Skeletal muscle tissue (tissue), 4 donors: ENCODE results near the gene TNRC6B. TPM values are rescaled to one million over a fixed set of nuclear protein-coding genes. Genes with fewer than 3 reads are reported as not detected.

Experiments used
- H3K27ac ChIP-seq: one replicate; pipeline ENCODE4 v1.7.0; 2013; ENCODE audit warnings: mild to moderate bottlenecking, low read depth, low read length, inconsistent platforms
- H3K27me3 ChIP-seq, 3 donors: one replicate each; pipeline ENCODE4 v1.7.0; 2013; ENCODE audit warnings: low read length in 3 of 3; ENCODE audit not compliant: control insufficient read depth in 3 of 3, insufficient read depth in 3 of 3
- H3K36me3 ChIP-seq, 3 donors: one replicate each; pipeline ENCODE4 v1.7.0; 2013; ENCODE audit warnings: low read length in 3 of 3; ENCODE audit not compliant: control insufficient read depth in 3 of 3, insufficient read depth in 3 of 3
- H3K4me1 ChIP-seq, 3 donors: one replicate each; pipeline ENCODE4 v1.7.0; 2013; ENCODE audit warnings: low read length in 3 of 3, mild to moderate bottlenecking in 3 of 3; ENCODE audit not compliant: control insufficient read depth in 3 of 3, insufficient read depth in 3 of 3
- H3K4me3 ChIP-seq, 3 donors: one replicate each; pipeline ENCODE4 v1.7.0; 2013; ENCODE audit warnings: low read length in 3 of 3
- H3K9ac ChIP-seq, 3 donors: one replicate each; pipeline ENCODE4 v1.7.0; 2013; ENCODE audit warnings: low read length in 3 of 3, mild to moderate bottlenecking in 3 of 3, moderate library complexity in 2 of 3, low read depth in 1 of 3
- H3K9me3 ChIP-seq, 3 donors: one replicate each; pipeline ENCODE4 v1.7.0; 2013; ENCODE audit warnings: low read length in 3 of 3; ENCODE audit not compliant: control insufficient read depth in 3 of 3
- total RNA-seq: library from RNA; depleted of rRNA; stranded (reverse); fragments of >200 nt; gene quantifications from one replicate; pipeline ENCODE4 v1.2.3, GENCODE V29; 2014
- donor health status: Osteomylitis.

The TNRC6B gene
- total RNA-seq, 1 donor from 2014 or later: 28.2 TPM

- H3K9ac ChIP-seq: no peak overlapping the region
- no peak overlapping the region for H3K4me3 ChIP-seq
- H3K27me3 ChIP-seq: no peaks in the 10 kb centered on the region
- H3K4me1 ChIP-seq: peaks cover 4 to 17% (median 5%) of the 10 kb centered on the region in 3 donors
- H3K36me3 ChIP-seq: no peaks in the 10 kb centered on the region
- no peaks in the 10 kb centered on the region for H3K9me3 ChIP-seq
- H3K27ac ChIP-seq: no peak overlapping the region
These were observed 162.3 kb downstream of the TNRC6B start for GRCh38 chr22:40340044-40340443.

DNA sequence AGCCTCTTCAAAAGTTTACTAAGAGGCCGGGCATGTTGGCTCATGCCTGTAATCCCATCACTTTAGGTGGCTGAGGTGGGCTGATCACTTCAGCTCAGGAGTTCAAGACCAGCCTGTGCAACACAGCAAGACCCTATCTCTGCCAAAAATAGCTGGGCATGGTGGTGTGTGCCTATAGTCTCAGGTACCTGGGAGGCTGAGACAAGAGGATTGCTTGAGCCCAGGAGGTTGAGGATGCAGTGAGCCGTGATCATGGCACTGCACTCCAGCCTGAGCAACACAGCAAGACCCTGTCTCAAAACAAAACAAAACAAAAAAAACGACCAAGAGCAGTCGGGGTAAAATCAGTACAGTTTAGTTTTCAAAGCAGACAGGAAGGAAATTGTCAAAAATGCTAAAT, 163.9 kb downstream of the TNRC6B start:
- H3K27ac ChIP-seq: no peak overlapping the region
- peaks cover 8 to 20% (median 8%) of the 10 kb centered on the region in 3 donors for H3K4me1 ChIP-seq
- H3K9ac ChIP-seq: no peak overlapping the region
- no peaks in the 10 kb centered on the region for H3K36me3 ChIP-seq
- H3K9me3 ChIP-seq: no peaks in the 10 kb centered on the region
- no peak overlapping the region for H3K4me3 ChIP-seq
- no peaks in the 10 kb centered on the region for H3K27me3 ChIP-seq

DNA sequence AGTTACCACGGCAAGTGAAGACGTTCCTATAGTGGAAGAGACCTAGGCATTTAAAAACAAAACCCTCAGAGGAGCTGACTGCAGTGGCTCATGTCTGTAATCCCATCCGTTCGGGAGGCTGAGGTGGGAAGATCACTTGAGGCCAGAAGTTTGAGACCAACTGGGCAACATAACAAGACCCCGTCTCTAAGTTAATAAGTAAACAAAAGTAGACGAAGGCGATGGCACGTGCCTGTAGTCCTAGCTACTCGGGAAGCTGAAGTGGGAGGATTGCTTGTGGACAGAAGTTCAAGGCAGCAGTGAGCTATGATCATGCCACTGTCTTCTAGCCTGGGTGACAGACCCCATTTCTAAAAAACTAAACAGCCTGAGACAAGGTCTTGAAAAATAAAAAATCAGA, 164.8 kb downstream of the TNRC6B start:
- peak overlapping the region; percentile 54 for H3K27ac ChIP-seq
- no peaks in the 10 kb centered on the region for H3K27me3 ChIP-seq

DNA sequence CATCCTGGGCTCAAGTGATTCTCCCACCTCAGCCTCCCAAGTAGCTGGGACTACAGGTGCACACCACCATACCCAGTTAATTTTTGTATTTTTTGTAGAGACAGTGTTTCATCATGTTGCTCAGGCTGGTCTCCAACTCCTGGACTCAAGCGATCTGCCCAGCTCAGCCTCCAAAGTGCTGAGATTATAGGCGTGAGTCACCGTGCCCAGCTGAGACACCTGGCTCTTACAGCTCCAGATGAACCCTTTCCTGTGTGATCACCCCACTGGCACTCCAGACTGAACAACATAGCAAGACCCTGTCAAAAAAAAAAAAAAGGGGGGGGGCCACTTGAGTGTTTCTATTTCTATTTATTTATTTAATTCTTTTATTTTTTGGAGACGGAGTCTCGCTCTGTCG, 167.5 kb downstream of the TNRC6B start:
- peaks cover 21 to 46% (median 30%) of the 10 kb centered on the region in 3 donors for H3K4me1 ChIP-seq
- H3K4me3 ChIP-seq: peak overlapping the region in 1 of 3 donors; percentile 97
- H3K27me3 ChIP-seq: no peaks in the 10 kb centered on the region
- H3K9me3 ChIP-seq: no peaks in the 10 kb centered on the region
- peaks cover 1 to 8% (median 4%) of the 10 kb centered on the region in 3 donors for H3K36me3 ChIP-seq
- H3K9ac ChIP-seq: peak overlapping the region in 2 of 3 donors; percentile 96 to 97
- H3K27ac ChIP-seq: peak overlapping the region; percentile 89

More for the DNA sequence above, 164.8 kb downstream of the TNRC6B start:
- peak overlapping the region in 1 of 3 donors; percentile 37 for H3K4me3 ChIP-seq
- peaks cover 13 to 23% (median 16%) of the 10 kb centered on the region in 3 donors for H3K4me1 ChIP-seq
- H3K36me3 ChIP-seq: no peaks in the 10 kb centered on the region
- no peaks in the 10 kb centered on the region for H3K9me3 ChIP-seq
- no peak overlapping the region for H3K9ac ChIP-seq

- peaks cover 21 to 49% (median 32%) of the 10 kb centered on the region in 3 donors for H3K4me1 ChIP-seq
- H3K27ac ChIP-seq: peak overlapping the region; percentile 89
- no peaks in the 10 kb centered on the region for H3K27me3 ChIP-seq
- H3K9me3 ChIP-seq: no peaks in the 10 kb centered on the region
- H3K4me3 ChIP-seq: peak overlapping the region; percentile 94 to 97 (median 96)
- peak overlapping the region; percentile 87 to 97 (median 96) for H3K9ac ChIP-seq
- peaks cover 6 to 12% (median 7%) of the 10 kb centered on the region in 3 donors for H3K36me3 ChIP-seq
These were observed 168.1 kb downstream of the TNRC6B start for GRCh38 chr22:40345815-40346184.

- H3K9me3 ChIP-seq: no peaks in the 10 kb centered on the region
- H3K4me3 ChIP-seq: peak within 1 kb of the TSS; percentile 94 to 97 (median 96)
- H3K36me3 ChIP-seq: peaks cover 8 to 16% (median 11%) of the 10 kb centered on the region in 3 donors
- H3K27ac ChIP-seq: peak within 1 kb of the TSS; percentile 89
- H3K9ac ChIP-seq: peak within 1 kb of the TSS; percentile 87 to 97 (median 96)
- H3K4me1 ChIP-seq: peaks cover 21 to 51% (median 32%) of the 10 kb centered on the region in 3 donors
- H3K27me3 ChIP-seq: no peaks in the 10 kb centered on the region
These were observed 168.7 kb downstream of the TNRC6B start, which contains the start of gene ADSL for GRCh38 chr22:40346185-40347118. TSS of gene ADSL (plus strand) at chr22:40346500. CDS start at chr22:40346559, 59 bp downstream.

DNA sequence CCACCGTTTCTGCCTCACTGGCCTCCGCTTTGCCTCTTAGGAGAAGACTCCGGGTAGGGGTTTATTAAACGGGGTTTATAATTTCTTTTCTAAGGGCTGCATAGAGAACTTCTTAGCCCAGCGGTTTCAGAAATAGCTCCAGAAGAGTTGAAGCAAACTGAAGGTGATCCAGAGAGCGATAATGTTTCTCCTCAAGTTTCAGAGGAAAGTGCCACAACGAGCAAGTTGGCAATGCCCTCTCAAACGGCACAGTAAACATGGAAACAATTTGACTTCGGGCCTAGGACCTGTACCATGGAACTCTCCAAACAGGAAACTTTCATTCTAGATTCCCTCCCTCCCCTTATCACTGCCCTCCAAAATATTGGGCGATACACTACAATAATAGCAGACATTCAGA, 169.6 kb downstream of the TNRC6B start:
- H3K4me3 ChIP-seq: peak overlapping the region; percentile 94 to 97 (median 96)
- H3K27me3 ChIP-seq: no peaks in the 10 kb centered on the region
- H3K36me3 ChIP-seq: peaks cover 8 to 22% (median 17%) of the 10 kb centered on the region in 3 donors
- peak overlapping the region; percentile 89 for H3K27ac ChIP-seq
- H3K9me3 ChIP-seq: no peaks in the 10 kb centered on the region
- peaks cover 21 to 53% (median 31%) of the 10 kb centered on the region in 3 donors for H3K4me1 ChIP-seq
- peak overlapping the region; percentile 87 to 97 (median 96) for H3K9ac ChIP-seq

DNA sequence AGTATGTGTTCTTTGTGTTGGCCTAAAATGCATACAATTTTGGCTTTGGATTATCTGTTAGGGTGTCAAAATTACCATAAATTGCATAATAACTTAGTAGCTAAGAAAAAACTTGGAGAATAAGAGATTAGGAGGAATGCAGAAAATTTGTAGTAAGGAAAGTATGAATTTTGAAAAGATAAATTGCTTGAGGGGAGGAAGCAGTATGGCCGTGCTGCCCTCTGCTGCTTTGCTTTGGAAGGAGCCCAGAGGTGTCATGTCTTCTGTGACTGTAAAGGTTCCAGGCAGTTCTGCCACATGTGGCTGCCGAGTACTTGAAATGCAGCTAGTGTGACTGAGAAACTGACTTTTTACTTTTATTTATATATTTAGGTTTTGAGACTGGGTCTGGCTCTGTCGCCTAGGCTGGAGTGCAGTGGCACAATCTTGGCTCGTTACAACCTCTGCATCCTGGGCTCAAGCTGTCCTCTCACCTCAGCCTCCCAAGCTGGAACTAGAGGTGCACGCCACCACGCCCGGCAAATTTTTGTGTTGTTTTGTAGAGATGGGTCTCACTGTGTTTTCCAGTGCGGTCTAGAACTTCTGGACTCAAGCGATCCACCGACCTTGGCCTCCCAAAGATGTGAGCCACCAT, 170.4 kb downstream of the TNRC6B start:
- H3K9me3 ChIP-seq: no peaks in the 10 kb centered on the region
- peaks cover 10 to 26% (median 22%) of the 10 kb centered on the region in 3 donors for H3K36me3 ChIP-seq
- H3K4me3 ChIP-seq: peak overlapping the region; percentile 94 to 97 (median 96)
- H3K27me3 ChIP-seq: no peaks in the 10 kb centered on the region
- H3K4me1 ChIP-seq: peaks cover 28 to 54% (median 36%) of the 10 kb centered on the region in 3 donors
- H3K27ac ChIP-seq: peak overlapping the region; percentile 89
- peak overlapping the region in 2 of 3 donors; percentile 96 to 97 for H3K9ac ChIP-seq

GRCh38 chr22:40352763-40353162, 175.0 kb downstream of the TNRC6B start:
- Histone ChIP-seq H3K4me1 (peaks cover 17 to 50% (median 37%) of the 10 kb centered on the region in 3 donors), H3K27ac (peak overlapping the region; percentile 75), H3K27me3 (no peaks in the 10 kb centered on the region), H3K4me3 (no peak overlapping the region), H3K9ac (peak overlapping the region in 1 of 3 donors; percentile 64), H3K36me3 (peaks cover 19 to 33% (median 30%) of the 10 kb centered on the region in 3 donors), H3K9me3 (no peaks in the 10 kb centered on the region)
